T-helper 17 cell (primary cell): Measurements from ENCODE around the gene KATNA1. TPM values are rescaled to one million over a fixed set of nuclear protein-coding genes. Genes with fewer than 3 reads are reported as not detected.

Experiments
- ATAC-seq: fragments of 150-1000 bp; cut with Tn5 transposase; 2 replicates; pipeline ENCODE4 v1.10.0; 2021; ENCODE audit warnings: mild to moderate bottlenecking, moderate library complexity
- DNase-seq, 3 donors: peaks; one replicate each; pipeline versions ENCODE4 v3.0.0 to v3.0.0-alpha.2; 2020 to 2021
- H3K9me3 ChIP-seq: one replicate; pipeline ENCODE4 v1.7.0; 2013; ENCODE audit warnings: low read length, mild to moderate bottlenecking; ENCODE audit not compliant: control insufficient read depth, poor library complexity, severe bottlenecking
- H3K27ac Mint-ChIP-seq: one replicate; pipeline ENCODE4 v1.8.0; 2022; ENCODE audit warnings: mild to moderate bottlenecking, moderate library complexity, mixed read lengths
- H3K27me3 Mint-ChIP-seq: one replicate; pipeline ENCODE4 v1.8.0; 2022; ENCODE audit warnings: mixed read lengths
- H3K36me3 Mint-ChIP-seq: one replicate; pipeline ENCODE4 v1.8.0; 2022; ENCODE audit warnings: low read depth, mixed read lengths
- H3K4me1 Mint-ChIP-seq: one replicate; pipeline ENCODE4 v1.8.0; 2022; ENCODE audit warnings: mild to moderate bottlenecking, mixed read lengths
- H3K4me3 Mint-ChIP-seq: one replicate; pipeline ENCODE4 v1.8.0; 2022; ENCODE audit warnings: mild to moderate bottlenecking, moderate library complexity, mixed read lengths
- total RNA-seq, 4 donors: library from RNA in 2 of 4; stranded (reverse) in 2 of 4; gene quantifications; one replicate each; pipeline ENCODE4 v1.2.3 and lab custom pipeline; 2022 to 2026

Gene KATNA1
- total RNA-seq, 2 donors from 2014 or later: 15.2 to 18.2 TPM

DNA sequence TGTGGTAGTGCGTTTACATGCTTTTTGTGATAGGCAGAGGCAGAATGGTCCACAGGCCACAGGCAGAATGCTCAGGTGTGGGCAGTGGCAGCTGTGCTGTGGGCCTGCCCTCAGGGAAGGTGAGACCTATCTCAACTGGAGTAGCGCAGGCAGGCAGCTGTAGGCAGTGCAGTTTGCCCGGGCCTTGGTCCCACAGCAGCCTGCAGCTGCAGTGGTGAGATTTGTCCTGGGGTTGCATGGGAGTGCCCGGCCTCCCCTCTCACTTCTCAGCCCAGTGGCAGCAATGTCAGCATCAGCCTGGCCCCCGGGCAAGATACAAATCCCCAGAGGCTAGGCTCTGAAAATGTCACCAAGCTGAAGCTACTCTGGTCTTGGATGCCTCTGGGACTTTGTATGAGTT lies 96.6 kb downstream of the KATNA1 start:
- no peak overlapping the region for H3K27ac Mint-ChIP-seq
- H3K36me3 Mint-ChIP-seq: peaks cover 4% of the 10 kb centered on the region
- H3K4me3 Mint-ChIP-seq: no peak overlapping the region
- no peak for ATAC-seq
- H3K27me3 Mint-ChIP-seq: peaks cover 36% of the 10 kb centered on the region
- no peak for DNase-seq
- peaks cover 2% of the 10 kb centered on the region for H3K4me1 Mint-ChIP-seq
- no peaks in the 10 kb centered on the region for H3K9me3 ChIP-seq

GRCh38 chr6:149545754-149546471 lies 102.6 kb downstream of the KATNA1 start, which contains the start of gene PPIL4:
Gene PPIL4 (minus strand): TSS chr6:149546043. CDS start chr6:149546005, 38 bp downstream.
- no peaks in the 10 kb centered on the region for H3K9me3 ChIP-seq
- H3K27me3 Mint-ChIP-seq: peaks cover 9% of the 10 kb centered on the region
- peak within 1 kb of the TSS; percentile 100 for H3K27ac Mint-ChIP-seq
- ATAC-seq (peak; percentile 87), DNase-seq (peak; percentile 93 to 97 (median 96))
- peaks cover 35% of the 10 kb centered on the region for H3K4me1 Mint-ChIP-seq
- H3K36me3 Mint-ChIP-seq: peaks cover 5% of the 10 kb centered on the region
- peak within 1 kb of the TSS; percentile 100 for H3K4me3 Mint-ChIP-seq

GRCh38 chr6:149545258-149545753 lies 103.2 kb downstream of the KATNA1 start:
- ATAC-seq (peak; percentile 67), DNase-seq (peak; percentile 30 to 57 (median 55))
- H3K27me3 Mint-ChIP-seq: peaks cover 9% of the 10 kb centered on the region
- peaks cover 5% of the 10 kb centered on the region for H3K36me3 Mint-ChIP-seq
- peak overlapping the region; percentile 100 for H3K27ac Mint-ChIP-seq
- no peaks in the 10 kb centered on the region for H3K9me3 ChIP-seq
- H3K4me1 Mint-ChIP-seq: peaks cover 35% of the 10 kb centered on the region
- H3K4me3 Mint-ChIP-seq: peak overlapping the region; percentile 100

Other genes starting within 250 kb of the KATNA1 start
- gene SUMO4, start 248.5 kb downstream of the KATNA1 start, total RNA-seq: 10 to 100 TPM in 1 of 2 donors, 1 to 10 TPM in 1; 9.0 to 11.4 TPM
- gene ZC3H12D, start 163.7 kb downstream of the KATNA1 start, total RNA-seq: 100 to 1,000 TPM; 219 to 248 TPM
- 10 to 100 TPM; 33.0 to 34.7 TPM for gene PPIL4, start 102.7 kb downstream of the KATNA1 start, total RNA-seq
- gene GINM1, start 82.3 kb downstream of the KATNA1 start, total RNA-seq: 10 to 100 TPM; 18.3 to 20.8 TPM
- gene LATS1, start 69.4 kb upstream of the KATNA1 start, total RNA-seq: 10 to 100 TPM; 35.4 to 43.6 TPM
- 10 to 100 TPM; 13.7 to 16.3 TPM for gene NUP43, start 97.8 kb upstream of the KATNA1 start, total RNA-seq
- 10 to 100 TPM; 32.4 to 32.9 TPM for gene PCMT1, start 101.0 kb upstream of the KATNA1 start, total RNA-seq
- 1 to 10 TPM; 1.8 to 2.5 TPM for gene LRP11, start 215.6 kb upstream of the KATNA1 start, total RNA-seq
- gene RAET1E, start 249.4 kb upstream of the KATNA1 start, total RNA-seq: under 1 TPM in 1 of 2 donors, not detected in 1; 0.55 TPM